ENCODE results near the gene LTBP3. TPM values are rescaled to one million over a fixed set of nuclear protein-coding genes. Genes with fewer than 3 reads are reported as not detected.
"Not testable (repeated sequence)": the region's sequence is repeated elsewhere in the genome, so short reads cannot be mapped to it uniquely, and the experiment has no call there.

The LTBP3 gene
- total RNA-seq, 1 donor from 2014 or later = 257 TPM

GRCh38 chr11:65536412-65537295 is 21.5 kb downstream of the LTBP3 start:
- DNase-seq (ENCODE audit: low spot score) = no peak

- DNase-seq (ENCODE audit: low spot score) = no peak
Measured at GRCh38 chr11:65535102-65535501, 23.1 kb downstream of the LTBP3 start.

GRCh38 chr11:65532388-65533064 is 25.6 kb downstream of the LTBP3 start:
- no peak for DNase-seq (ENCODE audit: low spot score)

DNA sequence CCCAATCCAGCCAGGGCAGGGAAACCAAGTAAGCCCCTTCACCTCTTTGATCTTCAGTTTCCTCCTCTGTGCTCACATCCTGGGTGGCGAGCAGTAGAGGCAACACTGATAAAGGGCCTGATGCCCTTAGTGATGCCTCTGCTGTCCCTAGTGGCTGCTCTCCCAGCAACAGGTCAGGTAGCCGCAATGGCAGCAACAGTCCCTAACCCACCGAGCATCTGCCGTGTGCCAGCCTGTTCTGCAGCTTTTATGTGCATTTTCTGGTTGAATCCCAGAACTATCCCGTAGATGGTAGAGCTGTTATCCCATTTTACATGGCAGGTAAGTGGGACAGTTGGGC is 28.0 kb downstream of the LTBP3 start:
- no peak for DNase-seq (ENCODE audit: low spot score)

GRCh38 chr11:65529475-65530156 is 28.5 kb downstream of the LTBP3 start:
- no peak for DNase-seq (ENCODE audit: low spot score)

- no peak for DNase-seq (ENCODE audit: low spot score)
Measured at GRCh38 chr11:65528819-65529350, 29.3 kb downstream of the LTBP3 start.

- no peak for DNase-seq (ENCODE audit: low spot score)
Measured at GRCh38 chr11:65526744-65527143, 31.4 kb downstream of the LTBP3 start.

DNA sequence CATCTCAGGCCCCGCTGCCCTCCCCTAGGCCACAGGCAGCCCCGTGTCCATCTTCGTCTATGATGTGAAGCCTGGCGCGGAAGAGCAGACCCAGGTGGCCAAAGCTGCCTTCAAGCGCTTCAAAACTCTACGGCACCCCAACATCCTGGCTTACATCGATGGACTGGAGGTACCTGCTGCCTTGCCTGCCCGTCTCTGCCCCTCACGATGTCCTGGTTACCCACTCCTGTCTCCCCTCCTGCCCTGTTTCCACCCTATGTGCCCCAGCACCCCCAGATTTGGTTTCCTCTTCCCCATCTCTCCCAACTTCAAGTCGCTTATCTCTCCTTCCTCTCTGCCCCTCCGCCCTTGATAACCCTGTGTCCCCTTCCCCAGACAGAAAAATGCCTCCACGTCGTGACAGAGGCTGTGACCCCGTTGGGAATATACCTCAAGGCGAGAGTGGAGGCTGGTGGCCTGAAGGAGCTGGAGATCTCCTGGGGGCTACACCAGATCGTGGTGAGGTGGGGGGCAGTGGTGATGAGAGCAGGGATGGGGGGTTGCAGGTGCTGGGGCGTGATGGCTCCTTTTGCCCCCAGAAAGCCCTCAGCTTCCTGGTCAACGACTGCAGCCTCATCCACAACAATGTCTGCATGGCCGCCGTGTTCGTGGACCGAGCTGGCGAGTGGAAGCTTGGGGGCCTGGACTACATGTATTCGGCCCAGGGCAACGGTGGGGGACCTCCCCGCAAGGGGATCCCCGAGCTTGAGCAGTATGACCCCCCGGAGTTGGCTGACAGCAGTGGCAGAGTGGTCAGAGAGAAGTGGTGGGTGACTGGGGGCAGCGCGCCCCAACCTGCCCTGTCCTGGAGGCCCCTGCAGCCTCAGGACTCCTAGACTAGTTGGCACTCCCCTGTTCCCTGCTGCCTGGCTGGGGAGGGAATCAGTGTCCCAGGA is 32.3 kb downstream of the LTBP3 start:
- DNase-seq (ENCODE audit: low spot score) = no peak

- peak; percentile 83 for DNase-seq (ENCODE audit: low spot score)
Measured at GRCh38 chr11:65524741-65525545, 33.2 kb downstream of the LTBP3 start, which contains the start of gene SCYL1. SCYL1 (plus strand) TSS chr11:65525083; CDS start chr11:65525154, 71 bp downstream.

GRCh38 chr11:65524014-65524740 is 34.0 kb downstream of the LTBP3 start:
- DNase-seq (ENCODE audit: low spot score) = no peak

GRCh38 chr11:65523631-65523968 is 34.6 kb downstream of the LTBP3 start:
- not testable (repeated sequence) for DNase-seq (ENCODE audit: low spot score)

- not testable (repeated sequence) for DNase-seq (ENCODE audit: low spot score)
Measured at GRCh38 chr11:65522718-65523630, 35.2 kb downstream of the LTBP3 start.

- not testable (repeated sequence) for DNase-seq (ENCODE audit: low spot score)
Measured at GRCh38 chr11:65521777-65522521, 36.2 kb downstream of the LTBP3 start.

- not testable (repeated sequence) for DNase-seq (ENCODE audit: low spot score)
Measured at GRCh38 chr11:65518941-65519549, 39.1 kb downstream of the LTBP3 start.

DNA sequence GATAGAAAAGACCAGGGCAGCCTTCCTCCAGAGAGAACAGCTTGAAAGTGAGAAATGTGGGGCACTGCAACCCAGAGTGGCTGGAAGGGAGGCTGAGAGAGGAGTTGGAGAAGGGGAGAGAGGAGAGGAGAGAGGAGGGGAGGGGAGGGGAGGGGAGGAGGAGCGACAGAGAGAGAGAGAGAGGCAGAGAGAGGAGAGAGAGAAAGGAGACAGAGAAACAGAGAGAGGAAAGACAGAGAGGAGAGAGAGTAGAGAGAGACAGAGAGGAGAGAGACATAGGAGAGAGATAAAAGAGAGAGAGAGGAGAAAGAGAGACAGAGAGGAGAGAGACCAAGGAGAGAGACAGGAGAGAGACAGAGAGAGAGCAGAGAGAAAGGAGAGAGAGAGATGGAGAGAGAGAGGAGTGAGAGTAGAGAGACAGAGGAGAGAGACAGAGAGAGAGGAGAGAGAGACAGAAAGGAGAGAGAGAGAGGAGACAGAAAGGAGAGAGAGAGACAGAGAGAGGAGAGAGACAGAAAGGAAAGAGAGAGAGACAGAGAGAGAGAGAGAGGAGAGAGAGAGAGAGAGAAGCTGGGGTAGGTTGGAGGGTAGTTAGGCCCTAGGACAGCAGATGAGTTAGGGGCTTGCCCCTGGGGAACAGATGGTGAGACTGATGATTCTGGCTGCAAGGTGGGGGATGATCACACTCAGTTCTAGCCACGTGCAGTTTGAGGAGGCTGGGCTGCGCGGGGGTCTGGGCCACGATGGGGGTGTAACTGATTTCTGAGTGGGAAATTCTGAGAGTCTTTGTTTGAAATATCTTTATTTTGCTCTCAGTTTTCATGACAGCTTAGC is 41.8 kb downstream of the LTBP3 start:
- DNase-seq (ENCODE audit: low spot score) = no peak

GRCh38 chr11:65512311-65512710 is 45.8 kb downstream of the LTBP3 start:
- DNase-seq (ENCODE audit: low spot score) = not testable (repeated sequence)
